Stimulated activated CD8-positive, alpha-beta memory T cell treated with anti-CD3 and anti-CD28 coated beads, Interleukin-4, amount 100 ng/mL, for 1 hour (primary cell): ENCODE data around the gene MMP23B.
"Not testable (repeated sequence)": the region's sequence is repeated elsewhere in the genome, so short reads cannot be mapped to it uniquely, and the experiment has no call there.

Experiments used
- DNase-seq, 2 donors: peaks; one replicate each; pipeline ENCODE4 v3.0.0-alpha.2; 2020; ENCODE audit warnings: low read depth in 2 of 2, low spot score in 1 of 2

Gene MMP23B

DNA sequence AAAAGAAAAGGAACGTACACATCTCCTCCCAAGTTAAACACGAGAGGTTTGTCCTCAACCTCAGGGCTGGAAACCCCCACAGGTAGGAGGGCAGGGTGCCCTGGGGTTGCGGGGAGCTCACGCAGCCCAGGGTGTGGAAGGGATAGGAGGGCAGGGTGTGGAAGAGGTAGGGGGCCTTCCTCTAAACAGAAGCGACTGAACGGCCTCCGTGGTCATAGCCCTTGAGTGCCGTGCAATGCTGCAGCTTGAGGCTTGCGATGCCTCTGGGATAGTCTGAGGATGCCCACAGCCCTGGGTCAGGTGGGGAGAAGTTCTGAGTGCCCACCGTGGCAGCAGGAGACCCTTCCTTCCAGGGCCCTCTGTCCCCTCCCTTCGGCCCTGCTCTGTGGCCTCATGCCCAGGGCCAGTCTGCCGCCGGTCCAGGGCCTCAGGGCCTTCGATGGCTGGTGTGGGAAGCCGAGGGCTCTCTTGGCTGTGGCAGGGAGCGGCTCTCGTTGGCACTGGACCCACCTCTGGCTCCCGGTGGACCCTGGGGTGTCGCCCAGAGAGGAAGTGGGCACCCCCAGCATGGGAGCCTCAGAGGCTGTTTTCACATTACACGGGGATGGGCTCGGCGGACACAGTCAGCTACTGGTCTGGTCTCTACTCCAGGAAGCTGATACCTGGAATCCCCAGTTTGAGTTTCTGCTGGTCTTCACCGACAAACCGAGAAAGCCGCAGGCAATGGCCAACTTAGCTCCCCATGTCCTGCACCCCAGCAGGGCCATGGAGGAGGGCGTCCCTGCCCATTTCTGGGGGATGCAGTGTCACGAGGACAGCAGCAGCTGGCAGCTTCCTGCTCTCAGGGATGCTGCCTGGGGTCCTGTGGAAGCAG lies 33.2 kb downstream of the MMP23B start:
- no peak for DNase-seq

DNA sequence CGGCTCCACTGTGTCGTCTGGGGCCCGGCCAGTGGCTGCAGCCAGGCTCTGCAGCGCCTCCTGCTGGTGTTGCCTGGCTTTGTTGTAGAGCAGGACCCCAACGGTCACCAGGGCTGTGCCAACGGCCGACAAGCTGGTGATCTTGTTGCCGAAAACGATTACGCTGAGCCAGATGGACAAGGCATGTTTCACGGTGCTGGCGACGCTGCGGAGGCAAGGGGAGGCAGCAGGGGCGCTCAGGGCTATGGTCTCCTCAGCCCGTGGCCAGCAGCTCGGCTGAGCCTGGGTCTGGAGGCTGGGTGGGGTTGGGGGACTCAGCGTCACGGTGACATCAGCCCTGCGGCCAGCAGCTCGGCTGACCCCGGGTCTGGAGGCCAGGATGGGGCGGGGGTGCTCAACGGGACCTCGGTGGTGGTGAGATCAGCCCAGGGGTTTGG lies 33.9 kb downstream of the MMP23B start:
- no peak for DNase-seq

DNA sequence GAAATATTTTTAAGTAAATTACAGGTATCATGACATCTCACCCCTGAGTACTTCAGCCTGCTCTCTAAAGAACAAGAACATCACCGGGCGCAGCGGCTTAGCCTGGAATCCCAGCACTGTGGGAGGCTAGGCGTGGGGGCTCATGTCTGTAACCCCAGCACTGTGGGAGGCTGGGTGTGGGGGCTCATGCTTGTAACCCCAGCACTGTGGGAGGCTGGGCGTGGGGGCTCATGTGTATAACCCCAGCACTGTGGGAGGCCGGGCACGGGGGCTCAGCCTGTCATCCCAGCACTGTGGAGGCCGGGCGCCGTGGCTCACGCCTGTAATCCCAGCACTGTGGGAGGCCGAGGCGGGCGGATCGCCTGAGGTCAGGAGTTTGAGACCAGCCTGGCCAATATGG lies 34.6 kb downstream of the MMP23B start:
- DNase-seq: no peak

DNA sequence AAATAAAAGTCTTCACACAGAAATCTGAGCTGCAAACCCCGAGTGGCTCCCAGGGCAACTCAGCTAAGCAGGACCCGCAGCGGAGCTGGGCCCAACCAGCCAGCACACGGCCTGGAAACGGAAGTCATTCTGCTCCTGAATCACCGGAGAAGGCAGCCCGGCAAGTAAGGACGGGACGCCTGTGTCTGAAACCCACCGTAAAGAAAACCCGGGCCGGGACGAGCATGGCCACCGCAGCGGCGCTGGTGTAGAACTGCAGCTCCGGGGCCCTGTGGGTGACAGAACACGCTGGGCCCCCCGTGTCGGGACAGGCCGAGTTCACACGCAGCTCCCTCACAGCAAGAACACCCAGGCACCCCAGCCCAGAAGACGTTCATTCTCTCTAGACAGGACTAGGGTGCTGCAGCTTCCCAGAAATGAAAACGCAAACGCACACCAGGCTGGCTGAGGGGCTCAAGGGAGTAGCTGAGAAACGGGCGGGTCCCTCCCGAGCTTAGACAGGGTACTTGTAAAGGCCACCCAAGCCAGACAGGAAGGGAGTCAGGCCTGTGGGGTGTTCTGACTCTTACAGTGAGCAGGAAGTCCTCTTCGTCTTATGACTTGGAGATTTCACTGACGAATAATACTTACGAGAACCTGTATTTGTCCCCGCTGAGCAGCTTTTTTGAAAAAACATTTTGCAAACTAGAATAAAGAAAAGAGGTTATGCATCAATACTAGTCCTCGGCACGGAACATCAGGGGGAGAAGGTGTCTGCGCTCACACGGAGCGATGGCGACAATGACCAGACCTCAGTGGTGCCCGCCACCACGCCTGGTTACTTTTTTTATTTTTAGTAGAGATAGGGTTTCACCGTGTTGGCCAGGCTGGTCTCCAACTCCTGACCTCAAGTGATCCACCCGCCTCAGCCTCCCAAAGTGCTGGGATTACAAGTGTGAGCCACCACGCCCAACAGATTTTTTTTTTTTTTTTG lies 37.8 kb downstream of the MMP23B start:
- DNase-seq: no peak

DNA sequence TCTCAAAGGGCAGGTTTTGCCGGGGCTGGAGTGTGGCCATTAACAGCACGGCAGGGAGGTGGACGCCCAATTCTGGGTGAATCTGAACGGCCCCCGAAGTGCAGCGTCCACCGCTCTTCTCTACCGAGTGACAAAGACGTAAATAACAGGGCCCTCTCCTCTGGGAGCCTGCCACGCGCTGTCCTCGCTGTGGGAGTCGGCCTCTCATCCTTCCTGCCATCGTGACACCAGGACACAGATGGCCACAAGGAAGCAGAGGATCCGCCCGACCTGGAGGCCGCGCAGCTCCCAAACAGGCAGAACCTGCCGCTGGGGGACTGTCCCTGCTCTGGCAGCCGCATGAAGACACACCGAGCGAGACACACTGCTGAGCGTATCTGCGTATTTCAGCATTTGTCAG lies 38.9 kb downstream of the MMP23B start:
- DNase-seq: no peak

DNA sequence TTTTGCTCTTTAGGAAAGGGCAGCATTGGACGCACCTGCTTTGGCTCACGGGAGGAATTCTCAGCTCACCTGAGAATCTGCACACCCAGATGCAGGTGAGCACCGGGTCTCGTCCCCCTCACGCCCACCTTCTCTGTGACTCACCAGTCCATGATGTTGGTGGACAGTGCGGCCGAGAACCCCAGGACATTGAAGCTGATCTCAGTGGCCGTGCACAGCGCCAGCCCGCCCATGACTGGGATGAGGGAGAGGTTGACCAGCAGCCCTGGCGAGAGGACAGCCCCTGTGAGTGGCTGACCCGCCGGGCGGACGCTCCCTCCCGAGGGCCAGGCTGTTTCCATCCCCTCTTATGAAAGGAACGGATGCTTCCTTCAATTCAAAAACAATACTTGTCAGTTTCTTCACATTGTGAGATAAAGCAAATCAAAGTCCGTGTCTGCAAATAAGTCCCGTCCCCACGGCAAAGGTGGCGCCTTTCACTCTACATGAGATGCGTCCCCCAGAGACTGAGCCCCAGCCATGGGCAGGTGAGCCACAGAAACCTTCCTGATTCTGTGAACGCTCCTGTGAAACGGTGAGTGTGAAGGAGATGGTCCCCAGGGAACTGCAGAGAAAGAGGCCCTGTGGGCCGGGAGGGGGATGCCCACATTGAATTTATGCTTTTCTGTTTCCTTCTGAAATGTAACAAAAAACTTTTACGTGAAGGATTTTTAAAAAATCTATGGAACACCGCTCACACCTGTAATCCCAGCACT lies 39.6 kb downstream of the MMP23B start:
- no peak for DNase-seq

DNA sequence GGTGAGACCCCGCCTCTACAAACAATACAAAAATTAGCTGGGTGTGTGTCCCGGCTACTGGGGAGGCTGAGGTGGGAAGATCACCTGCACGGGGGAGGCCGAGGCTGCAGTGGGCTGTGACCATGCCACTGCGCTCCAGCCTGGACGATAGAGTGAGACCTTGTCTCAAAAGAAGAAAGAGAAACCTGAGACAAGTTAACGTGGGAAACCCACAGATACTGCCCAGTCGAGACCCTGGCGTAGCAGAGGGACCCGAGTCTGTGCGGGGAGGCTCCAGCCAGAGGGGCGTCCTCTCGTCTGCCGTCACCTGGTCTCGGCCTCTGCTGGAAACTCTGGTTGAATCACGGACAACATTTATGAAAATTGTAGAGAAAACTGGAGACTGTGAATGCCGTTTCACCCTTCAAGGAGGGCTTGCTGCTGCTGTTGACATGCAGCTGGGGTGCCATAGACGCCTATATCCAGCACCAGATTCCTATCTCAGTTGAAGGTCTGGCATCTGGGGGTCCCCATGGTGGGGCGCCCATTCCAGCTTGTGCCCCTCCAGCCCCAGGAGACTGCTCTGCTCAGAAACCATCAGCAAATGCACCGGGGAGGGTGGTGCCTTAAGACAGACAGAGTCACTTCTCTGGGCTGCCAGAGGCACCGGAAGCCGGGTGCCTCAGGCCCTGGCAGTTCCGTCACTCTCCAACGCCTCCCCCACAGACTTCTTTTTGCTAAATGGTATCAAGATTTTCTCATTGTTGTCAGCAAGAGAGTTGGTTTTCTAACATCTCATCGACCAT lies 40.4 kb downstream of the MMP23B start:
- DNase-seq: no peak

DNA sequence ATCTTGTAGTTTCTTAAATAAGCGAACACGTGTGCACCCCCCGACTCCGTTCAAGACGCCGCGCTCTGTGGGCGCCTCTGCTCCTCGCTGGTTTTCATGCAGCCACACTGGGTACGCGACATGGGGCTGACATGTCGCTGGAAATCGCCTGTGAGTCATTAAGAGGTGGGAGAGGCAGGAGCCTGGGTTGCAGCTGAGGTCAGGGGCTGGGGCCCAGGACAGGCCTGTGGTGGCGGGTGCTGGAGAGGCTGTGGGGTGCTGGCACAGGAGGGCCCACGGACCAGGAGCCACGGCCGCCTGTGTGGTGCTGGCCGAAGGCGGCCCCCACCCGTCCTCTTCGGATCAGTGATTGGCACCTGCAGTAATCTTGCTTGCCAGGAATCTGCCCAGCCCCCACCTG lies 42.8 kb downstream of the MMP23B start:
- not testable (repeated sequence) for DNase-seq

DNA sequence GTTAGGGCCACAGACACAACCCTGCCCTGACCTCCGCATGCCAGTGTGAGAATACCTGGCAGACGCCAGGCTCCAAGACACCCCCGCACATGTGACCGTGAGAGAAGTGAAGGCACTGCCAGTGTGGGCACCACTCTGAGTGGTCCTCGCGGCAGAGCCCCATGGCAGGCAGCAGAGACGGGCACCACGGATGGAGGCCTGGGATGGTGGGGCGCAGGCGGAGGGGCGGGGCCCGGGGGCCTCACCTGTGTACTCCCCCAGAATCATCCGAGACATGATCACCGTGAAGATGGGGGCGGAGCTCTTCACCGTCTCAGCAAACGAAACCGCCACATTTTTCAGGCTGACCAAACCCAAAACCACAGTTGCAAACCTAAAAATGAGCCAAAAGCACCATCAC lies 43.2 kb downstream of the MMP23B start:
- not testable (repeated sequence) for DNase-seq

DNA sequence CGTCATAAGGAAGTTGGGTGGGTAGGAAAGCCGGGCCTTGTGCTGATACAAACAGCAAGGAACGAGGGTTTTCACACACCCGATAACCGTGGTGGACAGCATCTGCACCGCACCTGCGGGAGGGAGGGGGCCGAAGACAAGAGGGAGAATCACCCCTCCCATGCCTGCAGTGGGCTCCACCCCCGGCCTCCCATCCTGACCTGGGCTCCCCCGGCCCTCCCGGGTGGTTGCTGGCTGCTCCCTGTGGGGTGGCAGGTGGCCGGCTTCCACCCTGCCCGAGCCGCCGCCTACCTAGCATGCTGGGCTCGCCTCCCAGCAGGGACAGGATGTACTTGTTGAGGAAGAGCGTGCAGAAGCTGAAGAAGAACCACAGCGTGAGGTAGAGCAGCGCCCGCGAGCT lies 44.1 kb downstream of the MMP23B start:
- not testable (repeated sequence) for DNase-seq

DNA sequence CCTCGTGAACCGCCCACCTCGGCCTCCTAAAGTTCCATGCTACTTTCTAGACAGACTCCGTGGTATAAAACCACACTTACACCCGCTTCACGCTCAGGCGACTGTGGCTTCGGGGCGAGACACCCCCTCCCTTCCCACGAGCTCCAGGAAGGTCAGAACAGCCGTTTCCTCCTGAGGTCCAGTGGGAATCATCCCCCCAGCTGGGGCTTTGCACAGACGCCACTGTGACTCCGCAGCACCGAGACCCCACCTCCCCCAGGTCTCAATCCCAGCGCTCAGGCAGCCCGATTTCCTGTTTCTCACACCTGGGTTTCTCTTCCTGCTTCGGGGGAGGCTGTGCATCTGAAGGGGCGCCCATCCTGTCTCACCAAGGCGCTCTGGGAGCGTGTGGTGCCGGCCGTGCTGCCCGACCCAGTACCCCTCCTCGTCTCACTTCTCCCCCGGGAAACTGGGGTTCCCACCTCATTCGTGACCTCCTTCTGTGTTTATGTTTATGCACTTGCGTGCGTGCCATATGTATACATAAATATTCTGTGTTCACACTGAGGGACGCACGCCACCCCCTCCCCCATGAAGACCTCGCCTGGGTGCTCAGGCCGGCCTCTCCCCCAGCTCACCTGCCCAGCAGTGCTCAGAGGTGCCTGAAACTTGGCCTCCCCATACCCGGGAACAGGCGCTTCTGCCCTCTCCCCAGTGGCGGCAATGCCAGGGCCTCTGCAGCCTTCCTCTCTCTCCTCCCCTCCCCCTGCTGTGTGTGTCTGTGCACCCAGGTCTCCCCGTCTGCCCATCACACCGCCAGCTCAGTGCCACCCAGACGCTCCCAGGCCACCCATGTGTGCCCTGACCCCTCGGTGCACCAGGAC lies 46.0 kb downstream of the MMP23B start:
- peak in 1 of 2 donors; percentile 25 for DNase-seq

DNA sequence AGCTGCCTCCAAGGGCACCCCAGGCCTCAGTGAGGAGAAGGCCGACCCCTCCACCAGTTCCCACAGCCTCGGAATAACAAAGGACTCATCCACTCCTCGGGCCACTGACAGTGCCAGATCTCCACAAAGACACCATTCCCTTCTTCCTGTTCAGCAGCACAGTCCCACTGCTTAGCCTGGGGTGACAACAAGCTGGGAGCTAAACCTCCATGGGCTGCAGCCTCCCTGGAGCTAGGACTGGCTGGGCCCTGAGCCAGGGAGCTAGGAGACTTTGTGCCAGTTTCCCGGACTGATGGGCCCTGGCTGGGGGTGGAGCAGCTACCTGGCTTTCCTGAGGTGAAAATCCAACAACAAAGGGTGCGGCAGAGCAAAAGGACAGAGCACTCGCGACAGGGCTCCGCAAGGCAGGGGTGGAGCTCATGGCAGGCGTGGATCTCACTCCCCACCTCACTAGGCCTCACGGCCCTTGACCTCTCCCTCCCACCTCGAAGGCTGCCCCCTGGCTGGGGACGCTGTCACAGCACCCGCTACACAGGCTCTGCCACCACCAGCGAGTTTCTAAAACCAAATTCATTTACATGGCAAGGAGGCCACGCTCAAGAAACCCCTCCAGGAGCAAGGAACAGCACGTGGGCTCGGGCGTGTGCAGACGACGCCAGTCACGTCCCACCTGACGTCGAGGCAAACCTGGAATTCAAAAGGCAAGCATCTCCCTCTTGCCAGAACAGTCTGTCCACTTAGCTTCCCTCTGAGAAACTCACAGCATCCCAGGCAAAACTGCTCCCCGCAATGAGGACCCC lies 46.8 kb downstream of the MMP23B start:
- DNase-seq: peak in 1 of 2 donors; percentile 19

DNA sequence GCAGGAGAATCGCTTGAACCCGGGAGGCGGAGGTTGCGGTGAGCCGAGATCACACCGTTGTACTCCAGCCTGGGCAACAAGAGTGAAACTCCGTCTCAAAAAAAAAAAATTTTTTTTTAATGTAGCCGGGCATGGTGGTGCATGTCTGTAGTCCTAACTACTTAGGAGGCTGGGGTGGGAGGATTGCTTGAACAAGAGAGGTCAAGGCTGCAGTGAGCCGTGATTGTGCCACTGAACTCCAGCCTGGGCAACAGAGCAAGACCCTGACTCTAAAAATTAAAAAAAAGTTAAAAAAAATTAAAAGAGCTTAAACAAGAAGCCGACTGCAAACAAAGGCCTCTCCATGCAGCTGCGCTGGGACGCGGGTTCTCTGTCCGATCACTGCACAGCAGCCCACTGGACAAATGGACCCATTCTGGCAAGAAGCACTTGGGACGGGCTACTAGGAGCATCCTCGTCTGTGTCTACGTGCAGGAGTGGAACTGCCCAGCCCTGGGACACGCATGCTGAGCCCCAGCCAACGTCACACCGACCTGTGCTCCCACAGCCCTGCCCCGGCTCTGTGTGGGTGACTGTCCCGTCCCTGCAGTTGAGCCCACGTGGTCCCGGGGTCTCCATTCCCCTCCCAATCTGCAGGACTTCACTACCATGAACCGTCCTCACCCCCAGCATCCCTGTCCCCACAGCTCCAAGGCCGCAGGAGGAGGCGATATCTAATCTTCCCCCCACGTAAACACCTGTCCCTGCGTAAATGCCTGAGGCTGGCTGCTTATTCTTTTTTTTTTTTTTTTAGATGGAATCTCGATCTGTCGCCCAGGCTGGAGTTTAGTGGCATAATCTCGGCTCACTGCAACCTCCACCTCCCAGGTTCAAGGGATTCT lies 48.3 kb downstream of the MMP23B start:
- no peak for DNase-seq

DNA sequence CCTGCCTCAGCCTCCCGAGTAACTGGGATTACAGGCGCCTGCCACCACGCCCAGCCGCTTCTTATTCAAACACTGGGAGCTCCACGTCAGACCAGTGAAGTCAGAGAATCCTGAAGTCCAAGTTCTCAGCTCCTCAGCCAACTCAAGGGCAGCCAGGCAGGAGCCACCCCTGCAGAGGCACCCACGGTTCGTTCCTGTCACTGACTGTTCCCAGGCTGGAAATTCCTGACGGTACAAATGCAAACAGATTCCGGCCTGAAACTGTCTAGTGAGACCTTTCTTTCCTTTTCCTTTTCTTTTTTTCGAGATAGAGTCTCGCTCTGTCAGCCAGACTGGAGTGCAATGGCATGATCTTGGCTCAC lies 48.9 kb downstream of the MMP23B start:
- DNase-seq: no peak

DNA sequence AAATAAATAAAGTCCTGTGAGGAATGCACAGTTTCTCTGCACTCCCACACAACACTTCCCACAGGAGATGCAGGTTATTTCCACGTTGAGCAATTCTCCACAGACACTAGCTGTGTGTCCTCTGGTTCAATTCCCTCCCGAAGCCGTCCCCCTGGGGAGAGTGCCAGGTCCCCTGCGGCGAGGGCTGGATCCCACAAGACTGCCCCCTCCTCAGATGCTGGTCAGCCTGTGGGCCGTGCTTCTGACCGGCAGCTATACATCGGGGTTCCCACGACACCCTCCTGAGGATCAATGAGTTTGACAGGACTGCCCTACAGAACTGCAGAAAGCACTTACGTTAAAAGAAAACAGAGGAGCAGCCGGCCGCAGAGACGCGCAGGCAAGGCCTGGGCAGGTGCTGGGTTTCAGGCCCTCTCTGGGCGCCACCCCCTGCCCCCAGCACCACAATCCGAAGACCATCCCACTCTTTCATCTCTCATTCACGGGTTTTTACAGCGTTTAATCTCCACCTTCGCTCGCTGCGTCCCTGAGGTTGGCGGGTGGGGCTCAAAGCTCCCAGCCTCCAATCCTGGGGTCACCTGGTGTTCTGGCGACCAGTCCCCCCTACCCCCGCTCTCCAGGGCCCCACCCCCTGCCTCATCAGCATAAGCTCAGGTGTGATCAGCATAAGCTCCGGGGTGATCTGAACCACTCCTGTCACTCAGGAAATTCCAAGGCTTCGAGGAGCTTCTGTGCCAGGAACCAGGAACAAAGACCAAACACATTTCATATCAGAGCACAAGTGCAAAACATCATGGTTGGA lies 51.3 kb downstream of the MMP23B start:
- no peak for DNase-seq
